HG03520 (cell line): ENCODE measurements around the gene RS1.

Source experiments
- ATAC-seq: cut with Tn5 transposase; IDR thresholded peaks from one replicate; pipeline ENCODE4 v1.9.1; 2021; ENCODE audit warnings: mild to moderate bottlenecking, moderate library complexity; ENCODE audit not compliant: unreplicated experiment

RS1 gene

GRCh38 chrX:18613930-18614639, 57.8 kb downstream of the RS1 start:
- ATAC-seq: no peak

- no peak for ATAC-seq
Observed at GRCh38 chrX:18607966-18608365, 63.9 kb downstream of the RS1 start.

- no peak for ATAC-seq
Observed at GRCh38 chrX:18598413-18598812, 73.5 kb downstream of the RS1 start.

- ATAC-seq: no peak
Observed at GRCh38 chrX:18596096-18596495, 75.8 kb downstream of the RS1 start.

- no peak for ATAC-seq
Observed at GRCh38 chrX:18594079-18594478, 77.8 kb downstream of the RS1 start.

- no peak for ATAC-seq
Observed at GRCh38 chrX:18591834-18592233, 80.1 kb downstream of the RS1 start.
